ENCODE measurements around the gene SPEM3.

DNA sequence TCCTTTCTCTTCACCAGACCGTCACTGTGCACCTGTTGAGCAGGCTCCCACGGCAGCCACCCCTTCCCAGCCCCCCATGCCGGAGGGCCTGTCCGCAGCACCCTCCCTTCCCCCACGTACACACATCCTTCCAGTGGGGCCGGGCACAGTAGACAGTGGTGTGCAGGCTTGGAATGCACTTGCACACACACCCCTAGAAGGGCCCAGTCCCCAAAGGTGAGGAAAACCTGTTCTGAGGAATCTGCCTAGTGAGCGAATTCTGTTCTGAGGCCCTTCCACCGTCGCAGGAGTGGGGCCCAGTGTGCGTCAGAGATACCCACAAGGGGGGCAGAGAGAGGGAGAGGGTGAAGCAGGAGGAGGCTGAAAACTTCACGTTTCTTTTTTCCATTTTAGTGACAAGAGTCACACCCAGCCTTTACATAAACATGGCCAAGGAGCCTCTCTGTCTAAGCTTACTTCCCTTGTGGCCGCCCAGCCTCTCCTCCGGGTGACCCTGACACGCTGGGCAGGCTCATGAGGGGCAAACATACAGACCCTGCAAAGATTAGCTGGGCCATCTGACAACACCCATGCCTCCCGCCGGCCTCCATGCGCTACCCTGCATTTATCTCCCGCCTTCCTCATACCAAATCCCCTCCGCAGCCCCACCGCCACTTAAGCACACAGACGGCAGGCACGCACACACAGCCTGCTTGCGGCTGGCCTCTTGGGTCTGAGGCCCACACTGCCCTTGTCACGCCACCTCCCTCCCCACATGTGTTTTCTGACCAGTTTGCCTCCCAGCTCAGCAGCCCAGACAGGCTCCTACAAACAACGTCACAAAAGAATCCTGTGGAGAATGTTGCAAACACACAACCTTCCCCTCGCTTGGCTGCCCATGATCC lies 49.0 kb downstream of the SPEM3 start:
- TF ChIP-seq, protein P1, sequence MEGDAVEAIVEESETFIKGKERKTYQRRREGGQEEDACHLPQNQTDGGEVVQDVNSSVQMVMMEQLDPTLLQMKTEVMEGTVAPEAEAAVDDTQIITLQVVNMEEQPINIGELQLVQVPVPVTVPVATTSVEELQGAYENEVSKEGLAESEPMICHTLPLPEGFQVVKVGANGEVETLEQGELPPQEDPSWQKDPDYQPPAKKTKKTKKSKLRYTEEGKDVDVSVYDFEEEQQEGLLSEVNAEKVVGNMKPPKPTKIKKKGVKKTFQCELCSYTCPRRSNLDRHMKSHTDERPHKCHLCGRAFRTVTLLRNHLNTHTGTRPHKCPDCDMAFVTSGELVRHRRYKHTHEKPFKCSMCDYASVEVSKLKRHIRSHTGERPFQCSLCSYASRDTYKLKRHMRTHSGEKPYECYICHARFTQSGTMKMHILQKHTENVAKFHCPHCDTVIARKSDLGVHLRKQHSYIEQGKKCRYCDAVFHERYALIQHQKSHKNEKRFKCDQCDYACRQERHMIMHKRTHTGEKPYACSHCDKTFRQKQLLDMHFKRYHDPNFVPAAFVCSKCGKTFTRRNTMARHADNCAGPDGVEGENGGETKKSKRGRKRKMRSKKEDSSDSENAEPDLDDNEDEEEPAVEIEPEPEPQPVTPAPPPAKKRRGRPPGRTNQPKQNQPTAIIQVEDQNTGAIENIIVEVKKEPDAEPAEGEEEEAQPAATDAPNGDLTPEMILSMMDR (IDR thresholded peaks at IDR 0.05; ENCODE audit: low read depth, low read length, missing input control), result no peak
- TF ChIP-seq JUND (IDR thresholded peaks at IDR 0.05) (no peak), TAF1 (conservative IDR thresholded peaks at IDR 0.05) (no peak), SP1 (IDR thresholded peaks at IDR 0.05) (no peak), NR2F2 (IDR thresholded peaks at IDR 0.05) (no peak)
- TF ChIP-seq, protein P2, sequence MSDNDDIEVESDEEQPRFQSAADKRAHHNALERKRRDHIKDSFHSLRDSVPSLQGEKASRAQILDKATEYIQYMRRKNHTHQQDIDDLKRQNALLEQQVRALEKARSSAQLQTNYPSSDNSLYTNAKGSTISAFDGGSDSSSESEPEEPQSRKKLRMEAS (IDR thresholded peaks at IDR 0.05), result no peak
